Measurements from ENCODE around the gene TMEM39A. TPM values are rescaled to one million over a fixed set of nuclear protein-coding genes. Genes with fewer than 3 reads are reported as not detected.

TMEM39A gene
- total and polyA plus RNA-seq, 2 donors (not counting 3 experiments of a cell fraction or from before 2014, with no cell fraction given): 44.6 to 56.0 TPM

DNA sequence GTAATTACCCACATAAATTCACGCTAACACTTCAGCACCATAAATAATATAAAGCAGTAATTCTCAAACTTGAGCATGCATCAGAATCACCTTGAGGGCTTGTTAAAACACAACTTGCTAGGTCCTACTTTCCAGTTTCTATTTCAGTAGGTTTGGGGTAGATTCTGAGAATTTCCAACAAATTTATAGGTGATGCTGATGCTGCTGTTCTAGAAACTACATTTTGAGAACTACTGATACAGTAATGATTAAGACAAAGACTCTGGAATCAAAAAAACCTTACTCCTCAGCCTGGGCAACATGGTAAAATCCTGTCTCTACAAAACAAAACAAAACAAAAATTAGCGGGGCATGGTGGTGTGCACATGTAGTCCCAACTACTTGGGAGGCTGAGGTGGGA lies 18.8 kb downstream of the TMEM39A start:
- CTCF ChIA-PET: no interaction called here
- intact Hi-C loops (cut with micrococcal nuclease): no loop called here
- no peak for FAIRE-seq

GRCh38 chr3:119443179-119443578 lies 20.2 kb downstream of the TMEM39A start:
- POLR2A ChIA-PET: interaction anchor here (0.7 kb wide), 1 partner anchor 25 kb away, joined by 3 read pairs; no protein-coding TSS in a partner anchor
- Histone ChIP-seq H3K27ac (ENCODE audit: insufficient read depth, low read depth, low read length) (no peak overlapping the region), H3K9me3 (replicated peaks; ENCODE audit: control insufficient read depth, insufficient read depth, low read length) (no peaks in the 10 kb centered on the region), H3K4me2 (ENCODE audit: insufficient read depth, low read length) (no peak overlapping the region), H3K36me3 (ENCODE audit: control insufficient read depth in 2 of 2, extremely low read depth in 1 of 2, insufficient read depth in 2 of 2, low read length in 2 of 2) (peaks cover 20 to 22% of the 10 kb centered on the region in 2 experiments), H3K9ac (replicated peaks; ENCODE audit: extremely low read depth, insufficient read depth, low read length) (no peak overlapping the region), H3K9me1 (replicated peaks; ENCODE audit: control insufficient read depth, extremely low read depth, insufficient read depth, low read length) (no peaks in the 10 kb centered on the region), H3K4me1 (ENCODE audit: control insufficient read depth, extremely low read depth, insufficient read depth, low read length) (no peaks in the 10 kb centered on the region), H4K20me1 (replicated peaks; ENCODE audit: control insufficient read depth, extremely low read depth, insufficient read depth, low read length) (no peaks in the 10 kb centered on the region), H3K79me2 (ENCODE audit: control insufficient read depth, insufficient read depth, low read length) (no peaks in the 10 kb centered on the region), H2AFZ (ENCODE audit: low read depth, low read length) (no peak overlapping the region), H3K27me3 (ENCODE audit: control insufficient read depth in 2 of 2, insufficient read depth in 2 of 2, low read length in 2 of 2) (no peaks in the 10 kb centered on the region), H3K4me3 (replicated peaks in 1 of 3; ENCODE audit: insufficient read depth in 1 of 3, low read depth in 1 of 3, low read length in 3 of 3) (no peak overlapping the region)
- CTCF ChIA-PET: no interaction called here
- DNase-seq (ENCODE audit: low read depth, low spot score) (no peak), FAIRE-seq (no peak)
- dilution Hi-C loops (cut with MboI; ENCODE audit: extremely low pct_ligation_motif_present, low sequenced_read_pairs) (no loop called here), intact Hi-C loops (cut with micrococcal nuclease) (no loop called here)
- no TSS peak for BruUV-seq (replicated peaks)
- TF ChIP-seq MAX (IDR thresholded peaks at IDR 0.05; ENCODE audit: insufficient read depth, insufficient read length) (no peak), GATA2 (IDR thresholded peaks at IDR 0.05; ENCODE audit: insufficient read depth, insufficient read length, low read depth, low read length) (no peak), FOS (IDR thresholded peaks at IDR 0.05; ENCODE audit: borderline replicate concordance, insufficient read depth, low read length) (no peak), CTCF (IDR thresholded peaks at IDR 0.05; ENCODE audit: extremely low read depth in 1 of 2, insufficient read depth in 1 of 2, low read depth in 1 of 2, low read length in 2 of 2) (no peak), EZH2 (IDR thresholded peaks at IDR 0.05; ENCODE audit: borderline replicate concordance, low read depth, low read length, severe bottlenecking) (no peak), JUN (IDR thresholded peaks at IDR 0.05; ENCODE audit: borderline replicate concordance, insufficient read depth, insufficient read length, low read depth) (no peak), MYC (IDR thresholded peaks at IDR 0.05; ENCODE audit: low read depth, low read length) (no peak), POLR2A (IDR thresholded peaks at IDR 0.05; ENCODE audit: low read depth, low read length) (no peak), POLR2AphosphoS5 (IDR thresholded peaks at IDR 0.05; ENCODE audit: insufficient read depth, low read depth, low read length) (no peak)

More for the DNA sequence above, 18.8 kb downstream of the TMEM39A start:
- no peaks in the 10 kb centered on the region for H3K79me2 ChIP-seq (ENCODE audit: control insufficient read depth, insufficient read depth, low read length)
- H3K9me3 ChIP-seq (replicated peaks; ENCODE audit: control insufficient read depth, insufficient read depth, low read length): no peaks in the 10 kb centered on the region
- peaks cover 20 to 23% of the 10 kb centered on the region in 2 experiments for H3K36me3 ChIP-seq (ENCODE audit: control insufficient read depth in 2 of 2, extremely low read depth in 1 of 2, insufficient read depth in 2 of 2, low read length in 2 of 2)
- no peaks in the 10 kb centered on the region for H3K4me1 ChIP-seq (ENCODE audit: control insufficient read depth, extremely low read depth, insufficient read depth, low read length)
- no peak overlapping the region for H3K4me3 ChIP-seq (replicated peaks in 1 of 3; ENCODE audit: insufficient read depth in 1 of 3, low read depth in 1 of 3, low read length in 3 of 3)
- no peaks in the 10 kb centered on the region for H3K9me1 ChIP-seq (replicated peaks; ENCODE audit: control insufficient read depth, extremely low read depth, insufficient read depth, low read length)
- dilution Hi-C loops (cut with MboI; ENCODE audit: extremely low pct_ligation_motif_present, low sequenced_read_pairs): no loop called here
- no peak for TF ChIP-seq MYC (IDR thresholded peaks at IDR 0.05; ENCODE audit: low read depth, low read length)
- no peaks in the 10 kb centered on the region for H4K20me1 ChIP-seq (replicated peaks; ENCODE audit: control insufficient read depth, extremely low read depth, insufficient read depth, low read length)
- POLR2A ChIA-PET: no interaction called here
- BruUV-seq (replicated peaks): no TSS peak
- no peak overlapping the region for H3K27ac ChIP-seq (ENCODE audit: insufficient read depth, low read depth, low read length)
- H3K9ac ChIP-seq (replicated peaks; ENCODE audit: extremely low read depth, insufficient read depth, low read length): no peak overlapping the region
- H2AFZ ChIP-seq (ENCODE audit: low read depth, low read length): no peak overlapping the region
- H3K4me2 ChIP-seq (ENCODE audit: insufficient read depth, low read length): no peak overlapping the region
- DNase-seq (ENCODE audit: low read depth, low spot score): no peak
- no peaks in the 10 kb centered on the region for H3K27me3 ChIP-seq (ENCODE audit: control insufficient read depth in 2 of 2, insufficient read depth in 2 of 2, low read length in 2 of 2)

Data from endothelial cell of umbilical vein (primary cell).